Peyer's patch (tissue), 4 donors: Measurements from ENCODE around the gene LTO1. TPM values are rescaled to one million over a fixed set of nuclear protein-coding genes. Genes with fewer than 3 reads are reported as not detected.
"Not testable (repeated sequence)": the region's sequence is repeated elsewhere in the genome, so short reads cannot be mapped to it uniquely, and the experiment has no call there.

ENCODE experiments used
- DNase-seq, 3 donors: peaks; one replicate each; pipeline ENCODE4 v3.0.0-alpha.2; 2017 to 2019
- H3K27ac ChIP-seq, 4 donors: fragments of 200-600 bp; sonication (generic); one replicate each; pipeline ENCODE4 v1.5.1; 2016 to 2019
- H3K27me3 ChIP-seq, 2 donors: fragments of 200-600 bp; sonication (generic); one replicate each; pipeline ENCODE4 v1.5.1; 2019
- H3K36me3 ChIP-seq, 3 donors: fragments of 200-600 bp; sonication (generic); one replicate each; pipeline ENCODE4 v1.5.1; 2016 to 2019
- H3K4me1 ChIP-seq, 4 donors: fragments of 200-600 bp; sonication (generic); one replicate each; pipeline ENCODE4 v1.5.1; 2016 to 2019
- H3K4me3 ChIP-seq, 4 donors: fragments of 200-600 bp; sonication (generic); 1 replicate in 3 of 4; 2 replicates in 1 of 4; pipeline ENCODE4 v1.5.1; 2016 to 2019; ENCODE audit warnings: mild to moderate bottlenecking in 1 of 4
- H3K9me3 ChIP-seq, 4 donors: fragments of 200-600 bp; sonication (generic); one replicate each; pipeline ENCODE4 v1.5.1; 2016 to 2019; ENCODE audit warnings: mild to moderate bottlenecking in 1 of 4
- CTCF ChIP-seq, 6 experiments: fragments of 450-650 bp in 4 of 6; fragments of 200-600 bp in 2 of 6; sonication (generic) in 1 of 6; IDR thresholded peaks; one replicate each; pipeline ENCODE4 v1.5.1; 2017 to 2019; ENCODE audit warnings: antibody characterized with exemption in 6 of 6, mild to moderate bottlenecking in 3 of 6, moderate library complexity in 1 of 6
- POLR2A ChIP-seq, 2 donors: fragments of 450-650 bp; IDR thresholded peaks; one replicate each; pipeline ENCODE4 v1.5.1; 2017; ENCODE audit warnings: antibody characterized with exemption in 2 of 2, mild to moderate bottlenecking in 2 of 2, moderate library complexity in 2 of 2
- total RNA-seq, 4 donors: library from RNA; depleted of rRNA; stranded (reverse); fragments of >200 nt; gene quantifications; one replicate each; pipeline ENCODE4 v1.1.0, GENCODE V29; 2016

The LTO1 gene
- total RNA-seq, 4 donors from 2014 or later, result 22.1 to 50.3 (median 36.6) TPM

DNA sequence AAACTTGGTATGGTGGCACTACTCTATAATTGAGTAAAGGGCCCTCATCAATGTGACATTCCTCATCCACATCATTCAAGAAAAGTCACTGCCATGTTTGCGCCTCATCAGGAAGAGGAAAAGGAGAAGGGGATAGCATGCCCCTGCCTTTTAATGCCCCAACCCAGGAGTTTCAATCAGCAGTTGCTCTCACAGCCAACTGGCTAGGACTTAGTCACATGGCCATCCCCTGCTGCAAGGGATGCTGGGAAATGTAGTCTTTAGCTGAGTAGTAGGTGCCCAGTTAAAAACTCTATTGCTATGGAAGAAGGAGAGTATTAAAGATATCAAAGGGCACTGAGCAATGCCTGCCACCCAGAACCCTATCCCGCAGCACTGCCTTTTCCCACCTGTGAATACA lies 45.1 kb downstream of the LTO1 start:
- no peak overlapping the region for H3K4me3 ChIP-seq
- no peaks in the 10 kb centered on the region for H3K4me1 ChIP-seq
- peaks cover 0 to 5% (median 0%) of the 10 kb centered on the region in 4 donors for H3K9me3 ChIP-seq
- no peaks in the 10 kb centered on the region for H3K36me3 ChIP-seq
- no peaks in the 10 kb centered on the region for H3K27me3 ChIP-seq
- H3K27ac ChIP-seq, result no peak overlapping the region
- DNase-seq, result no peak
- TF ChIP-seq POLR2A (IDR thresholded peaks at IDR 0.05) (no peak), CTCF (IDR thresholded peaks at IDR 0.05) (no peak)

GRCh38 chr11:69627551-69627950 lies 47.6 kb downstream of the LTO1 start:
- H3K36me3 ChIP-seq, result no peaks in the 10 kb centered on the region
- no peak overlapping the region for H3K27ac ChIP-seq
- H3K9me3 ChIP-seq, result peaks cover 0 to 5% (median 0%) of the 10 kb centered on the region in 4 donors
- TF ChIP-seq POLR2A (IDR thresholded peaks at IDR 0.05), result no peak
- TF ChIP-seq CTCF (IDR thresholded peaks at IDR 0.05), result no peak
- H3K4me1 ChIP-seq, result no peaks in the 10 kb centered on the region
- no peaks in the 10 kb centered on the region for H3K27me3 ChIP-seq
- DNase-seq, result no peak
- no peak overlapping the region for H3K4me3 ChIP-seq

- DNase-seq, result no peak
- Histone ChIP-seq H3K4me1 (no peaks in the 10 kb centered on the region), H3K27ac (no peak overlapping the region), H3K36me3 (no peaks in the 10 kb centered on the region), H3K4me3 (no peak overlapping the region), H3K27me3 (no peaks in the 10 kb centered on the region), H3K9me3 (peaks cover 0 to 5% (median 0%) of the 10 kb centered on the region in 4 donors)
- no peak for TF ChIP-seq CTCF (IDR thresholded peaks at IDR 0.05)
- TF ChIP-seq POLR2A (IDR thresholded peaks at IDR 0.05), result no peak
These were observed 49.7 kb downstream of the LTO1 start for GRCh38 chr11:69625476-69625875.

DNA sequence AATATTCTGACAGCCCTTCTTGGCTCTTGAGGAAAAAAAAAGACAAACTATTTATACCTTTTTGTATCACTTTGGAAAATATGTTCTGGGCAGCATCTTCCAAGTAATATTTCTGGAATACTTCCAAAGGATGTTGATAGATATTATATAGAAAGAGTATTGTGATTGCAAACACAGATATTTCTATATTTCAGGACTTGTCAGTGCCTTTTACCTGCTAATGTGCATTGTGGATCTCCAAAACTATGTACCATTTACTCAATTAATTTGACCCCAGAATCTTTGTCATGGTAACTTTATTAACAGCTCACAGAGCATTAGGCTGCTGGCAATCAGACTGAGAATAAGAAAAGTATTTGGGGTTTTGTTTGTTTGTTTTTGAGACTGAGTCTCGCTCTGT lies 50.9 kb downstream of the LTO1 start:
- H3K4me1 ChIP-seq, result no peaks in the 10 kb centered on the region
- H3K36me3 ChIP-seq, result no peaks in the 10 kb centered on the region
- H3K27ac ChIP-seq, result no peak overlapping the region
- no peak overlapping the region for H3K4me3 ChIP-seq
- H3K9me3 ChIP-seq, result no peaks in the 10 kb centered on the region
- no peaks in the 10 kb centered on the region for H3K27me3 ChIP-seq
- DNase-seq, result no peak
- TF ChIP-seq CTCF (IDR thresholded peaks at IDR 0.05), result no peak
- TF ChIP-seq POLR2A (IDR thresholded peaks at IDR 0.05), result no peak

- DNase-seq, H3K36me3 ChIP-seq, H3K4me3 ChIP-seq, H3K27me3 ChIP-seq, H3K27ac ChIP-seq, H3K4me1 ChIP-seq, H3K9me3 ChIP-seq: not testable (repeated sequence)
These were observed 53.0 kb downstream of the LTO1 start for GRCh38 chr11:69622097-69622681.

DNA sequence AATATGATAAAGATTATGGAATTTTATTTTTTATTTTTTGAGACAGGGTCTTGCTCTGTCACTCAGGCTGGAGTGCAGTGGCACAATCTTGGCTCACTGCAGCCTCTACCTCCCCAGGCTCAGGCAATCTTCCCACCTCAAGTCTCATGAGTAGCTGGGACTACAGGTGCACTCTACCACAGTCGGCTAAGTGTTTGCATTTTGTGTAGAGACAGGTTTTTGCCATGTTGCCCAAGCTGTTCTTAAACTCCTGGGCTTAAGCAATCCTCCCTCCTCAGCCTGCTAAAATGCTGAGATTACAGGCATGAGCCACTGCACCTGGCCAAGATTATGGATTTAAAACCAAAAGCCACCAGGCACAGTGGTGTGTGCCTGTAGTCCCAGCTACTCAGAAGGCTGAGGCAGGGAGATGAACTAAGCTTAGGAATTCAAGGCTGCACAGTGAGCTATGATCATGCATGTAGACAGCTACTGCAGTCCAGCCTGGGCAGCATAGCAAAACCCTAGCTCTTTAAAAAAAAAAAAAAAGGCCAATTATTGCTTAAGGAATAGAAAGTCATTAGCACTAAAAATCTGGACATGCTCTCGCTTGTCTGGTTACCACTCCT lies 54.4 kb downstream of the LTO1 start:
- Histone ChIP-seq H3K27me3 (no peaks in the 10 kb centered on the region), H3K4me3 (no peak overlapping the region), H3K36me3 (no peaks in the 10 kb centered on the region), H3K4me1 (no peaks in the 10 kb centered on the region), H3K27ac (no peak overlapping the region), H3K9me3 (no peaks in the 10 kb centered on the region)
- no peak for DNase-seq
- TF ChIP-seq CTCF (IDR thresholded peaks at IDR 0.05), result no peak
- TF ChIP-seq POLR2A (IDR thresholded peaks at IDR 0.05), result no peak
